GM18505 (cell line): ENCODE data around the gene HP.

Experiments
- ATAC-seq: cut with Tn5 transposase; IDR thresholded peaks from one replicate; pipeline ENCODE4 v1.9.1; 2021; ENCODE audit not compliant: unreplicated experiment
- POLR2A ChIP-seq: IDR thresholded peaks from 4 replicates; pipeline ENCODE4 v1.6.1; 2011; ENCODE audit warnings: borderline replicate concordance; ENCODE audit not compliant: insufficient read depth, insufficient read length; ENCODE audit errors: extremely low read depth

The HP gene

GRCh38 chr16:72083778-72084404 lies 29.6 kb downstream of the HP start:
- TF ChIP-seq POLR2A = no peak
- ATAC-seq = no peak

GRCh38 chr16:72084445-72084844 lies 30.1 kb downstream of the HP start:
- no peak for TF ChIP-seq POLR2A
- ATAC-seq = no peak

GRCh38 chr16:72085002-72085401 lies 30.7 kb downstream of the HP start:
- no peak for TF ChIP-seq POLR2A
- ATAC-seq = no peak

GRCh38 chr16:72091217-72091616 lies 36.9 kb downstream of the HP start:
- no peak for TF ChIP-seq POLR2A

GRCh38 chr16:72092832-72093447 lies 38.6 kb downstream of the HP start:
- ATAC-seq = no peak

More at GRCh38 chr16:72091217-72091616, 36.9 kb downstream of the HP start:
- ATAC-seq = no peak

GRCh38 chr16:72093448-72094265 lies 39.4 kb downstream of the HP start, which contains the start of the genes DHX38 and TXNL4B:
TSS of gene DHX38 (plus strand) at chr16:72093847. CDS start at chr16:72096158, 2,311 bp downstream.
TSS of gene TXNL4B (minus strand) at chr16:72093620. CDS start at chr16:72090749, 2,871 bp downstream.
- peak; percentile 98 for ATAC-seq
- peak; percentile 75 for TF ChIP-seq POLR2A

More at GRCh38 chr16:72092832-72093447, 38.6 kb downstream of the HP start:
- TF ChIP-seq POLR2A = no peak

GRCh38 chr16:72094266-72094610 lies 39.9 kb downstream of the HP start:
- no peak for TF ChIP-seq POLR2A

GRCh38 chr16:72098936-72099335 lies 44.6 kb downstream of the HP start:
- no peak for ATAC-seq
- no peak for TF ChIP-seq POLR2A

More at GRCh38 chr16:72094266-72094610, 39.9 kb downstream of the HP start:
- no peak for ATAC-seq

GRCh38 chr16:72099377-72099818 lies 45.1 kb downstream of the HP start:
- no peak for TF ChIP-seq POLR2A
- peak; percentile 74 for ATAC-seq

- ATAC-seq = no peak
- TF ChIP-seq POLR2A = no peak
Observed at GRCh38 chr16:72101195-72101594, 46.9 kb downstream of the HP start.

GRCh38 chr16:72104905-72105304 lies 50.6 kb downstream of the HP start:
- no peak for ATAC-seq
- TF ChIP-seq POLR2A = no peak

- no peak for ATAC-seq
- no peak for TF ChIP-seq POLR2A
Observed at GRCh38 chr16:72105978-72106377, 51.7 kb downstream of the HP start.

GRCh38 chr16:72107371-72107770 lies 53.1 kb downstream of the HP start:
- TF ChIP-seq POLR2A = no peak
- ATAC-seq = no peak
